Liver (tissue), 3 donors: ENCODE measurements around the gene TTLL4.
A peak's percentile ranks its signal among the peaks of the same experiment; 100 is the strongest.

Source experiments
- EGR1 ChIP-seq, 2 donors: IDR thresholded peaks; 2 replicates each; pipeline ENCODE4 v1.6.1; 2016 to 2018; ENCODE audit warnings: antibody characterized with exemption in 2 of 2, low read depth in 2 of 2
- FOXA1 ChIP-seq: IDR thresholded peaks from 2 replicates; pipeline ENCODE4 v1.6.1; 2016; ENCODE audit warnings: antibody characterized with exemption
- RAD21 ChIP-seq, 2 donors: IDR thresholded peaks; 2 replicates each; pipeline ENCODE4 v1.6.1; 2016; ENCODE audit warnings: antibody characterized with exemption in 2 of 2, mild to moderate bottlenecking in 2 of 2
- RXRA ChIP-seq, 2 donors: IDR thresholded peaks; 2 replicates each; pipeline ENCODE4 v1.6.1; 2017 to 2018; ENCODE audit warnings: antibody characterized with exemption in 2 of 2, mild to moderate bottlenecking in 1 of 2
- YY1 ChIP-seq: IDR thresholded peaks from 2 replicates; pipeline ENCODE4 v1.6.1; 2016; ENCODE audit warnings: antibody characterized with exemption, mild to moderate bottlenecking
- TF ChIP-seq, protein P1 (sequence below): fragments of 150-350 bp; IDR thresholded peaks from 2 replicates; pipeline ENCODE4 v1.5.1; 2017; ENCODE audit warnings: improper control_type of control experiment, low read depth, low read length; ENCODE audit not compliant: missing input control
- TF ChIP-seq, protein P2 (sequence below): IDR thresholded peaks from 2 replicates; pipeline ENCODE4 v1.6.1; 2016; ENCODE audit warnings: antibody characterized with exemption
- TF ChIP-seq, protein P3 (sequence below): IDR thresholded peaks from 2 replicates; pipeline ENCODE4 v1.6.1; 2016; ENCODE audit warnings: antibody characterized with exemption
- donor health status: healthy.
- donor health status: healthy.

DNA sequence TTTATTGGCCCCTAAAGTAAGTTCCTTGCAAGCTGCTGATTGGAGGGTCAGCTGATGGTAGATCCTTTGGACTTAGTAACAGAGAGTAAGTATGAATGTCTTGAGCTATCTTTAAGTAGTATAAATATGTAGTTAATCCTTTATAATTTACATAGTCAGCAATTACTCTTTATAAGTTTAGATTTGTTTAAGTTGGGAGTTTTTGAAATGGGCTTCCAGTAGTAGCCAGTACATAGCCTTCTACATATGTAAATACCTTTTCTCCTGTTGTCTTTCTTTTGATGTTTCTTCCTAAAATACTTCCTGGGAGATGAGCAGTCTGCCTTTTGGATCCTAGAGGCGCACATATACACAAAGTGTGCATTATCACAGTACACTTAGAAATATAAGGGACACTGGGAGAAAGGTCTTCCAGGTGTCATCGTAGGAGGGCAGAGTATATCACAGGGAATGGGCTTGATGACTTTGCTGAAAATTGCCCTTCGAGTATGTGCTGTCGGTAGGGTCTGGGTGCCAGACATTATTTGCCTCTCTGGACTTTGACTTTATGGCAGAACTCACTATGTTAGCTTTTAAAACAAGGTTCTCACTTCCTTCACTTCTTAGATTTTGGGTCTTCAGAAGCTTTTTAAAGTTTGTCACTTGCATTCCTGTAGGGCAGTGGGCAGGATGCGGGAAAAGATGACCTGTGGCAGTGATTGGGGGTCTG lies 21.6 kb downstream of the TTLL4 start:
- TF ChIP-seq, protein P1, sequence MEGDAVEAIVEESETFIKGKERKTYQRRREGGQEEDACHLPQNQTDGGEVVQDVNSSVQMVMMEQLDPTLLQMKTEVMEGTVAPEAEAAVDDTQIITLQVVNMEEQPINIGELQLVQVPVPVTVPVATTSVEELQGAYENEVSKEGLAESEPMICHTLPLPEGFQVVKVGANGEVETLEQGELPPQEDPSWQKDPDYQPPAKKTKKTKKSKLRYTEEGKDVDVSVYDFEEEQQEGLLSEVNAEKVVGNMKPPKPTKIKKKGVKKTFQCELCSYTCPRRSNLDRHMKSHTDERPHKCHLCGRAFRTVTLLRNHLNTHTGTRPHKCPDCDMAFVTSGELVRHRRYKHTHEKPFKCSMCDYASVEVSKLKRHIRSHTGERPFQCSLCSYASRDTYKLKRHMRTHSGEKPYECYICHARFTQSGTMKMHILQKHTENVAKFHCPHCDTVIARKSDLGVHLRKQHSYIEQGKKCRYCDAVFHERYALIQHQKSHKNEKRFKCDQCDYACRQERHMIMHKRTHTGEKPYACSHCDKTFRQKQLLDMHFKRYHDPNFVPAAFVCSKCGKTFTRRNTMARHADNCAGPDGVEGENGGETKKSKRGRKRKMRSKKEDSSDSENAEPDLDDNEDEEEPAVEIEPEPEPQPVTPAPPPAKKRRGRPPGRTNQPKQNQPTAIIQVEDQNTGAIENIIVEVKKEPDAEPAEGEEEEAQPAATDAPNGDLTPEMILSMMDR: no peak
- TF ChIP-seq, protein P2, sequence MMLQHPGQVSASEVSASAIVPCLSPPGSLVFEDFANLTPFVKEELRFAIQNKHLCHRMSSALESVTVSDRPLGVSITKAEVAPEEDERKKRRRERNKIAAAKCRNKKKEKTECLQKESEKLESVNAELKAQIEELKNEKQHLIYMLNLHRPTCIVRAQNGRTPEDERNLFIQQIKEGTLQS: peak; percentile 6
- TF ChIP-seq FOXA1 (no peak), EGR1 (IDR thresholded peaks at IDR 0.05; ENCODE audit: low read depth in 2 of 2) (no peak), RXRA (IDR thresholded peaks at IDR 0.05) (peak; percentile 18 to 39), YY1 (no peak), RAD21 (IDR thresholded peaks at IDR 0.05) (no peak)
- TF ChIP-seq, protein P3, sequence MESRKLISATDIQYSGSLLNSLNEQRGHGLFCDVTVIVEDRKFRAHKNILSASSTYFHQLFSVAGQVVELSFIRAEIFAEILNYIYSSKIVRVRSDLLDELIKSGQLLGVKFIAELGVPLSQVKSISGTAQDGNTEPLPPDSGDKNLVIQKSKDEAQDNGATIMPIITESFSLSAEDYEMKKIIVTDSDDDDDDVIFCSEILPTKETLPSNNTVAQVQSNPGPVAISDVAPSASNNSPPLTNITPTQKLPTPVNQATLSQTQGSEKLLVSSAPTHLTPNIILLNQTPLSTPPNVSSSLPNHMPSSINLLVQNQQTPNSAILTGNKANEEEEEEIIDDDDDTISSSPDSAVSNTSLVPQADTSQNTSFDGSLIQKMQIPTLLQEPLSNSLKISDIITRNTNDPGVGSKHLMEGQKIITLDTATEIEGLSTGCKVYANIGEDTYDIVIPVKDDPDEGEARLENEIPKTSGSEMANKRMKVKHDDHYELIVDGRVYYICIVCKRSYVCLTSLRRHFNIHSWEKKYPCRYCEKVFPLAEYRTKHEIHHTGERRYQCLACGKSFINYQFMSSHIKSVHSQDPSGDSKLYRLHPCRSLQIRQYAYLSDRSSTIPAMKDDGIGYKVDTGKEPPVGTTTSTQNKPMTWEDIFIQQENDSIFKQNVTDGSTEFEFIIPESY: no peak
